ENCODE results near the gene ASH1L.
"Not testable (repeated sequence)": the region's sequence is repeated elsewhere in the genome, so short reads cannot be mapped to it uniquely, and the experiment has no call there.

ASH1L gene

DNA sequence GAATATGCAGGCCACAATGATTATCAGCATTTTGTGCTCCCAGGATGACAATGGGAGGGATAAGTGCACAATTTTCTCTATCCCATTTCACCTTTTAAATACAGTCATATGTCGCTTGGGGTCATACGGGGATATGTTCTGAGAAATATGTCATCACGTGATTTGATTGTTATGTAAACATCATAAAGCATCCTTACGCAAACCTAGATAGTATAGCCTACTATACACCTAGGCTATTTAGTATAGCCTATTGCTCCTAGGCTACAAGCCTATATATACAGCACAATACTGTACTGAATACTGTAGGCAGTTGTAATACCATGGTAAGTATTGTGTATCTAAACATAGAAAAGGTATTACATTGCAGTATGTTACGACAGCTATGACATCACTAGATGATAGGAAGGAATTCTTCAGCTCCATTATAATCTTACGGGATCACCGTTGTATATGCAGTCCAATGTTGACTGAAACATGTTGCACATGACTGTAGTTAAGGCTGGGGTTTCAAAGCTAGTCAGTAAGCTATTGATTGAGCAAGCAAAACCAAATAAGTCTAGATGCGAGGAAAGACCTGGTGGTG lies 223.0 kb downstream of the ASH1L start:
- no peak for DNase-seq (ENCODE audit: low read depth in 2 of 2, low spot score in 1 of 2)

GRCh38 chr1:155334962-155335361 lies 227.6 kb downstream of the ASH1L start:
- no peak for DNase-seq (ENCODE audit: low read depth in 2 of 2, low spot score in 1 of 2)

- DNase-seq (ENCODE audit: low read depth in 2 of 2, low spot score in 1 of 2) = no peak
Measured at GRCh38 chr1:155329980-155330598, 232.5 kb downstream of the ASH1L start.

DNA sequence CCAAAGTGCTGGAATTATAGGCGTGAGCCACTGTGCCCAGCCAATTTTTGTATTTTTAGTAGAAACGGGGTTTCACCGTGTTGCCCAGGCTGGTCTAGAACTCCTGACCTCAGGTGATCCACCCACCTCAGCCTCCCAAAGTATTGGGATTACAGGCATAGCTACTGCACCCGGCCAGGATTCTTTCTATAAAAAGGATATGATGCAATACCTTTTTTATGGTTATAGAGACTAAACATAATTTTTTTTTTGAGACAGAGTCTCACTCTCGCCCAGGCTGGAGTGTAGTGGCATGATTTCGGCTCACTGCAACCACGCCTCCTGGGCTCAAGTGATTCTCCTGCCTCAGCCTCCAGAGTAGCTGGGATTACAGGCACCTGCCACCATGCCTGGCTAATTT lies 233.7 kb downstream of the ASH1L start:
- DNase-seq (ENCODE audit: low read depth in 2 of 2, low spot score in 1 of 2) = not testable (repeated sequence)

GRCh38 chr1:155327981-155328380 lies 234.6 kb downstream of the ASH1L start:
- no peak for DNase-seq (ENCODE audit: low read depth in 2 of 2, low spot score in 1 of 2)

GRCh38 chr1:155326631-155327037 lies 236.0 kb downstream of the ASH1L start:
- DNase-seq (ENCODE audit: low read depth in 2 of 2, low spot score in 1 of 2) = no peak

GRCh38 chr1:155326020-155326526 lies 236.5 kb downstream of the ASH1L start:
- no peak for DNase-seq (ENCODE audit: low read depth in 2 of 2, low spot score in 1 of 2)

- DNase-seq (ENCODE audit: low read depth in 2 of 2, low spot score in 1 of 2) = no peak
Measured at GRCh38 chr1:155325603-155325893, 237.1 kb downstream of the ASH1L start.

GRCh38 chr1:155324717-155325602 lies 237.6 kb downstream of the ASH1L start:
- DNase-seq (ENCODE audit: low read depth in 2 of 2, low spot score in 1 of 2) = no peak

GRCh38 chr1:155324037-155324716 lies 238.4 kb downstream of the ASH1L start:
- peak; percentile 61 to 69 for DNase-seq (ENCODE audit: low read depth in 2 of 2, low spot score in 1 of 2)

DNA sequence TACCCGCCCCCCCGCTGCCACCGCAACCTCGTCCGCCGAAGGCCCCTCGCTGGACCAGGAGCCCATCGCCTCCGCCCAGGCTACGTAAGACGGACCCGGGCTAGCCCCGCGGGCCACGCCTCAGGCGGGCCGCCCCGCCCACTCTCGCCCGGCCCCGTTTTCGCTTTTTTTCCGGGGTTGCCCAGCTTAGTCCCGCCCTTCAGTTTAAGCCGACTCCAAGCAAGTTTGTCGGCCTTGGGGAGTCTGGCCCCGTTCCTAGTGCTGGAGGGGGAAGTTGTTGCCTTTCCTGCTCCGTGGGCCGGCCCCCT lies 238.9 kb downstream of the ASH1L start:
- peak in 1 of 2 donors; percentile 72 for DNase-seq (ENCODE audit: low read depth in 2 of 2, low spot score in 1 of 2)

- DNase-seq (ENCODE audit: low read depth in 2 of 2, low spot score in 1 of 2) = peak; percentile 76 to 77
Measured at GRCh38 chr1:155322953-155323728, 239.5 kb downstream of the ASH1L start.

DNA sequence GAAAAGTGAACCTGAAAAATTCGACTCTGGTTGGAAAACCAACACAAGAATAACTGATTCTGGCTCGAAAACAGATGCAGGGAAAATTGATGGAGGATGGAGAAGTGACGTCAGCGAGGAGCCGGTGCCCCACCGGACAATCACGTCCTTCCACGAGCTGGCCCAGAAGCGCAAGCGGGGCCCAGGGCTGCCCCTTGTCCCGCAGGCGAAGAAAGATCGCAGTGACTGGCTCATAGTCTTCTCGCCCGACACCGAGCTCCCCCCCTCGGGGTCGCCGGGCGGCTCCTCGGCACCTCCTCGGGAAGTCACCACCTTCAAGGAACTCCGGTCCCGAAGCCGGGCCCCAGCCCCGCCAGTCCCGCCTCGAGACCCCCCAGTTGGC lies 240.0 kb downstream of the ASH1L start:
- DNase-seq (ENCODE audit: low read depth in 2 of 2, low spot score in 1 of 2) = no peak

GRCh38 chr1:155321639-155322503 lies 240.7 kb downstream of the ASH1L start:
- DNase-seq (ENCODE audit: low read depth in 2 of 2, low spot score in 1 of 2) = no peak

- peak in 1 of 2 donors; percentile 42 for DNase-seq (ENCODE audit: low read depth in 2 of 2, low spot score in 1 of 2)
Measured at GRCh38 chr1:155320661-155321617, 241.7 kb downstream of the ASH1L start, which contains the start of gene RUSC1. TSS of gene RUSC1 (plus strand) at chr1:155320894. CDS start at chr1:155321774, 880 bp downstream.

DNA sequence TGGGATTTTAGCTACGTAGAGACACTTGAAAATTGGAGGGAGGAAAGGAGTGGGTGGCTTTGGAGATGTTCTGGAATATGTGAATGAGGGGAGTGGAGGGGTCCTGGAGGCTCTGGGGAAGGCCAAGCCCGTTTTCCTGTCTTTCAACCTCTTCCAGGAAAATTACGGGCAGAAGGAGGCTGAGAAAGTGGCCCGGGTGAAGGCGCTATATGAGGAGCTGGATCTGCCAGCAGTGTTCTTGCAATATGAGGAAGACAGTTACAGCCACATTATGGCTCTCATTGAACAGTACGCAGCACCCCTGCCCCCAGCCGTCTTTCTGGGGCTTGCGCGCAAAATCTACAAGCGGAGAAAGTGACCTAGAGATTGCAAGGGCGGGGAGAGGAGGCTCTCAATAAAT lies 242.4 kb downstream of the ASH1L start:
- no peak for DNase-seq (ENCODE audit: low read depth in 2 of 2, low spot score in 1 of 2)

GRCh38 chr1:155319536-155319935 lies 243.1 kb downstream of the ASH1L start:
- no peak for DNase-seq (ENCODE audit: low read depth in 2 of 2, low spot score in 1 of 2)

- DNase-seq (ENCODE audit: low read depth in 2 of 2, low spot score in 1 of 2) = no peak
Measured at GRCh38 chr1:155318082-155318481, 244.5 kb downstream of the ASH1L start.

DNA sequence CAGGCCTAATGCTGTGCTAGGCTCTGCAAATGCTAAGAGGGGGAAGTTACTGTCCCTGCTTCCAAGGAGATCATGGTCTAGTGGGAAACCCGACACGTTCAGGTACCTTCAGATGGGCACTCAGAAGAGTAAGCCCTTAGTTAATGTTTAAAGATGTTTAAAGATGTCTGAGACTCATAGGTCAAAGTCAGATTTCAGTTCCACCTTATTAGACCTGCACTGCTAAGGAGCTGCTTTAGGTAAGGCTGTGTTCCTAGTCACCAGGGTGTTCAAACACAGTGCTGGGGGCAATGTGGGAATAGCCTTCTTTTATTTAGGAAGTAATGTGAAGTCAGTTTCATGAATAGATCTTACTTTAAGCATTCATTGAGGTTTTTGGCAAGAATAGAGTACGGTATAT lies 245.7 kb downstream of the ASH1L start:
- no peak for DNase-seq (ENCODE audit: low read depth in 2 of 2, low spot score in 1 of 2)

Measured in stimulated activated CD8-positive, alpha-beta memory T cell treated with anti-CD3 and anti-CD28 coated beads, Interleukin-4, amount 100 ng/mL, for 1 hour (primary cell).